ENCODE measurements around the gene CRYZL1. TPM values are rescaled to one million over a fixed set of nuclear protein-coding genes. Genes with fewer than 3 reads are reported as not detected.

Gene CRYZL1
- total and polyA plus RNA-seq, 7 experiments from 2014 or later: 33.0 to 75.5 (median 40.4) TPM

DNA sequence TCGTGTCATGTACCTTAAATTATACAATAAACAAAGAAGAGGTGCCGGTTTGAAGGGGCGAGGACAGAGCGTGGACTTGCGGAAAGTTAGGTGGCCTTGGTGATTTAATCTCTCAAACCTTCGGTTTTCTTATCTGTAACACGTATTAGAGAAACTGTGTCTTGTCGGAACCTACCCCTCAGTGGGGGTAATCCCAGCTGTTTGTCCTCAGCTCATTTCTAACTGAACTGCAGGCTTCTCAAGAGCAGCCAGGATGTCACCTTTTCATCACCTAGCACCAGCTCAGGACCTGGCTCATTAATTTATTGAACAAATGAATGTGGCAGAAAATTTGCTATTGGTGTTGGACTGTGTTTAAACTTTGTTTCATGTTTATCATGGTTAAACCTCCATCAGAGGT, 31.9 kb upstream of the CRYZL1 start:
- ATAC-seq: no peak
- CTCF ChIA-PET: no interaction called here

DNA sequence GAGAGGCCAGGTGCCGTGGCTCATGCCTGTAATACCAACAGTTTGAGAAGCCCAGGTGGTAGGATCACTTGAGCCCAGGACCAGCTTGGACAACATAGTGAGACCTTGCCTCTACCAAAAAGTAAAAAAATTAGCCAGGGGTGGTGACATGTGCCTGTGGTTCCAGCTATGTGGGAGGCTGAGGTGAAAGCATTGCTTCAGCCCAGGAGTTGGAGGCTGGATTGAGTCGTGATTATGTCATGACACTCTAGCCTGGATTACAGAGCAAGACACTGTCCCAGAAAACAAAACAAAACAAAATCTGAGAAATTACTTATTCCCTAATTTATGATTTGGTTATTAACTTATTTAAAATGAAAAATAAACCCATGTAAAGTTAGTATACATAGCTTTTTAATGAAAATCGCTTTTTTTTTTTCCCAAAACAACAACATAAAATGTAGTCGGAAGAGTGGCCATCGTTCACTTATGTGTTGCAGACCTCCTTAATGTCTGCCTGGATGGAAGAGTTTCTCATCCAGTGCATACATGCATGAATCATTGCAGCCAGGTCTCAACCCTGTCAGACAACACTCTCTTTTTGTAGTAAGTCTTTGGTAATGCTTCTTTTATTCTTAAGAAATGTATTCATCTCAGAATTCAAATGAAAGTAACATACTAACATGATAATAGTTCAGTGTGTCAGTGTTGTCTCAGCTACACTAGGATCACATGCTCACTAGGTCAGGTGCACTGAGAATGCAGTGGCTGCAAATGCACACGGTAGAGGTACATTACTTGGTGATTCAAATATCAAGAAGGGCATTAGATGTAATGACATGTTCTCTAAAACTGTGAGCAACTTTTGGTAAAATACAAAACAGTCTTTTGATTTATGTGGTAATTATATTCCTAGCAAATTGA, 28.8 kb upstream of the CRYZL1 start:
- DNase-seq (no peak), ATAC-seq (no peak)
- Histone ChIP-seq H3K4me1 (ENCODE audit: control insufficient read depth in 2 of 2, insufficient read depth in 2 of 2, low read length in 2 of 2) (no peaks in the 10 kb centered on the region), H3K27ac (ENCODE audit: low read depth, low read length) (no peak overlapping the region), H3K27me3 (ENCODE audit: control insufficient read depth in 2 of 2, insufficient read depth in 2 of 2, low read length in 2 of 2) (peaks cover 0 to 2% of the 10 kb centered on the region in 2 donors), H3K9me3 (ENCODE audit: control insufficient read depth in 2 of 3, low read length in 3 of 3) (no peaks in the 10 kb centered on the region), H3K4me3 (ENCODE audit: low read length) (no peak overlapping the region), H3K36me3 (ENCODE audit: control insufficient read depth in 2 of 3, insufficient read depth in 3 of 3, low read length in 3 of 3) (no peaks in the 10 kb centered on the region)
- Mint-ChIP-seq H3K4me1 (peaks cover 0 to 9% (median 0%) of the 10 kb centered on the region in 7 donors), H3K27ac (no peak overlapping the region), H3K27me3 (peaks cover 0 to 4% (median 3%) of the 10 kb centered on the region in 5 donors), H3K4me3 (no peak overlapping the region), H3K9me3 (no peaks in the 10 kb centered on the region), H3K36me3 (no peaks in the 10 kb centered on the region)
- POLR2A ChIA-PET: no interaction called here
- CTCF ChIA-PET: no interaction called here
- intact Hi-C loops (cut with micrococcal nuclease): no loop called here

More for the DNA sequence above, 31.9 kb upstream of the CRYZL1 start:
- Mint-ChIP-seq H3K9me3 (peaks cover 0 to 2% (median 0%) of the 10 kb centered on the region in 11 donors), H3K27ac (no peak overlapping the region), H3K36me3 (no peaks in the 10 kb centered on the region), H3K4me1 (peaks cover 0 to 2% (median 0%) of the 10 kb centered on the region in 7 donors), H3K4me3 (no peak overlapping the region), H3K27me3 (peaks cover 0 to 4% (median 3%) of the 10 kb centered on the region in 5 donors)
- POLR2A ChIA-PET: no interaction called here
- Histone ChIP-seq H3K4me1 (ENCODE audit: control insufficient read depth in 2 of 2, insufficient read depth in 2 of 2, low read length in 2 of 2) (no peaks in the 10 kb centered on the region), H3K9me3 (ENCODE audit: control insufficient read depth in 2 of 3, low read length in 3 of 3) (no peaks in the 10 kb centered on the region), H3K27me3 (ENCODE audit: control insufficient read depth in 2 of 2, insufficient read depth in 2 of 2, low read length in 2 of 2) (no peaks in the 10 kb centered on the region), H3K27ac (ENCODE audit: low read depth, low read length) (no peak overlapping the region), H3K36me3 (ENCODE audit: control insufficient read depth in 2 of 3, insufficient read depth in 3 of 3, low read length in 3 of 3) (no peaks in the 10 kb centered on the region), H3K4me3 (ENCODE audit: low read length) (no peak overlapping the region)
- DNase-seq: no peak
- intact Hi-C loops (cut with micrococcal nuclease): no loop called here

DNA sequence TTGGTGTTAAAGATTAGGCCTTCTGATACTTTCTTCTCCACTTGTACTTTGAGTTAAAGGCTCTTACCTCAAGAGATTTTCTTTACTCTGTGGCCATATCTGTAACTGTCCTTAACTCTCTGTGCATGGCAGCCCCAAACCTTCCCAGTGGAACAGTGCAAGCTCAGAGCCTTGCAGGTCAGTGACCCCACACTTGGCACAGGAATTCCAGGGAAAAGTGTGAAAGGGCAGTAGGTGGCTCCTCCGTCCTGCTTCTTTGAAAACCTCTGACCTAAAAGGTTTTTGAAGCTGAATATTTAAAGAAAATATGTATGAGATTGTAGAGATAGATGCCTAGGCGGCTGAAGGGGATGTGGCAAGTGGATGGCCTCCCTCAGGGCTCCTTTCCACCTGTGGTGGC, 27.1 kb upstream of the CRYZL1 start:
- ATAC-seq (no peak), DNase-seq (no peak)
- no peaks in the 10 kb centered on the region for H3K9me3 ChIP-seq (ENCODE audit: control insufficient read depth in 2 of 3, low read length in 3 of 3)
- intact Hi-C loops (cut with micrococcal nuclease): no loop called here
- no peak overlapping the region for H3K27ac ChIP-seq (ENCODE audit: low read depth, low read length)
- H3K4me3 ChIP-seq (ENCODE audit: low read length): no peak overlapping the region
- H3K4me1 ChIP-seq (ENCODE audit: control insufficient read depth in 2 of 2, insufficient read depth in 2 of 2, low read length in 2 of 2): no peaks in the 10 kb centered on the region
- H3K36me3 ChIP-seq (ENCODE audit: control insufficient read depth in 2 of 3, insufficient read depth in 3 of 3, low read length in 3 of 3): no peaks in the 10 kb centered on the region
- no peak overlapping the region for H3K27ac Mint-ChIP-seq
- H3K9me3 Mint-ChIP-seq: no peaks in the 10 kb centered on the region
- peaks cover 0 to 9% (median 0%) of the 10 kb centered on the region in 7 donors for H3K4me1 Mint-ChIP-seq
- peaks cover 0 to 4% (median 3%) of the 10 kb centered on the region in 5 donors for H3K27me3 Mint-ChIP-seq
- peaks cover 0 to 2% of the 10 kb centered on the region in 2 donors for H3K27me3 ChIP-seq (ENCODE audit: control insufficient read depth in 2 of 2, insufficient read depth in 2 of 2, low read length in 2 of 2)
- ChIA-PET CTCF (no interaction called here), POLR2A (interaction anchor here (0.6 kb wide), 1 partner anchor 112 kb away, joined by 3 read pairs; no protein-coding TSS in a partner anchor)
- no peak overlapping the region for H3K4me3 Mint-ChIP-seq
- H3K36me3 Mint-ChIP-seq: no peaks in the 10 kb centered on the region

DNA sequence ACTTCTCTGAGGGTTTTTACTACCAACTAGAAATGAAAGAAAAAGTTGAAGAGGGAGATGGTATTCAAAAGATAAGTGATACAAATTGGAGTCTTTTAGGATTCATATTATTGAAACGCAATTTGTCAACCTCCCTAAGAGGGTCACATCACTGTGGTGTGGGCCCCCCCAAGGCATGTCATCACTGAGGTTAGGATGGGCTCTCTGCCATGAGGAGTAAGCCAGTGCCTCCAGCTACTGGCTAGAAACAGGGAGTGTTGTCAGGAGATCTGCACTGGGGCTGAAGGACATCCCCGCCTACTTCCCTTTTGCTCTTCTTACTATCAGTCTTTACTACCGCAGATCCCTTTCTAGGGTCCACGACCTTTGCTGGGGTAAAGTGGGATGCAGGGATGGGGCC, 26.6 kb upstream of the CRYZL1 start:
- Mint-ChIP-seq H3K4me1 (peaks cover 0 to 9% (median 0%) of the 10 kb centered on the region in 7 donors), H3K36me3 (no peaks in the 10 kb centered on the region), H3K9me3 (no peaks in the 10 kb centered on the region), H3K4me3 (no peak overlapping the region), H3K27ac (peak overlapping the region in 1 of 9 donors; percentile 23), H3K27me3 (peaks cover 0 to 4% (median 3%) of the 10 kb centered on the region in 5 donors)
- Histone ChIP-seq H3K27me3 (ENCODE audit: control insufficient read depth in 2 of 2, insufficient read depth in 2 of 2, low read length in 2 of 2) (peaks cover 0 to 2% of the 10 kb centered on the region in 2 donors), H3K27ac (ENCODE audit: low read depth, low read length) (no peak overlapping the region), H3K4me3 (ENCODE audit: low read length) (no peak overlapping the region), H3K4me1 (ENCODE audit: control insufficient read depth in 2 of 2, insufficient read depth in 2 of 2, low read length in 2 of 2) (no peaks in the 10 kb centered on the region), H3K9me3 (ENCODE audit: control insufficient read depth in 2 of 3, low read length in 3 of 3) (no peaks in the 10 kb centered on the region), H3K36me3 (ENCODE audit: control insufficient read depth in 2 of 3, insufficient read depth in 3 of 3, low read length in 3 of 3) (no peaks in the 10 kb centered on the region)
- POLR2A ChIA-PET: no interaction called here
- ATAC-seq (no peak), DNase-seq (no peak)
- CTCF ChIA-PET: no interaction called here
- intact Hi-C loops (cut with micrococcal nuclease): no loop called here

DNA sequence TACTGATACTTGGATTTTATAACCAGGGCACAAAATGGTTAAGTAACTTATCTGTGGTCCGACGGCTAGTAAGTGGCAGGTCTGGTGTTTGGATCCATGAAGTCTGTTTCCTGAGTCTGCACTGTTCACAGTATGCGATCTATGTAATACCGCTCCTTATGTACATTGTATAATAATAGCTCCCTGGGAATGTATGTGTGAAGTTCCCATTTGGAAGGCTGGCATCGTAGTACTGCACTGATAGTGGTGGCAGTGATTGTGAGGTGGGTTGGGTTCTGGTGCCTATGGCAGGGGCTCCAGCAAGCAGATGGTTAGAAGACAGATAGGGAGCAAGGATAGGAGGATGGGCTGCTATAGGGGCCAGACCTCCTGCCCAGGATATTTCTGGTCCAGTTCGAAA, 26.1 kb upstream of the CRYZL1 start:
- CTCF ChIA-PET: no interaction called here
- intact Hi-C loops (cut with micrococcal nuclease): no loop called here
- DNase-seq (no peak), ATAC-seq (no peak)
- Mint-ChIP-seq H3K27me3 (peaks cover 0 to 4% (median 3%) of the 10 kb centered on the region in 5 donors), H3K36me3 (no peaks in the 10 kb centered on the region), H3K9me3 (no peaks in the 10 kb centered on the region), H3K27ac (no peak overlapping the region), H3K4me1 (peaks cover 0 to 9% (median 0%) of the 10 kb centered on the region in 7 donors), H3K4me3 (no peak overlapping the region)
- POLR2A ChIA-PET: no interaction called here
- Histone ChIP-seq H3K4me1 (ENCODE audit: control insufficient read depth in 2 of 2, insufficient read depth in 2 of 2, low read length in 2 of 2) (no peaks in the 10 kb centered on the region), H3K27ac (ENCODE audit: low read depth, low read length) (no peak overlapping the region), H3K36me3 (ENCODE audit: control insufficient read depth in 2 of 3, insufficient read depth in 3 of 3, low read length in 3 of 3) (no peaks in the 10 kb centered on the region), H3K4me3 (ENCODE audit: low read length) (no peak overlapping the region), H3K27me3 (ENCODE audit: control insufficient read depth in 2 of 2, insufficient read depth in 2 of 2, low read length in 2 of 2) (peaks cover 0 to 2% of the 10 kb centered on the region in 2 donors), H3K9me3 (ENCODE audit: control insufficient read depth in 2 of 3, low read length in 3 of 3) (no peaks in the 10 kb centered on the region)

DNA sequence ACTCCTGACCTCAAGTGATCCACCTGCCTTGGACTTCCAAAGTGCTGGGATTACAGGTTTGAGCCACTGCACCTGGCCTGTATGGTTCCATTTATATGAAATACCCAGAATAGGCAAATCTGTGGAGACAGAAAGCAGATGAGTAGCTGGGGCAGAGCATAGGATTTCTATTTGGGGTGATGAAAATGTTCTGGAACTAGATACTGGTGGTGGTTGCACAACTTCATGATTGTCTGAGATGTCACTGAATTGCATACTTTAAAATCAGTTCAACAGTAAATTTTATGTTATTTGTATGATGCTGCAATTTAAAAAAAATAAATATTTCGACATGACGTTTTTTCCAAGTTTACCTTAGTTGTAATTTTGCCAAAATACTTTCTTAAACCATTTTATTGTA, 24.6 kb upstream of the CRYZL1 start:
- Histone ChIP-seq H3K4me3 (ENCODE audit: low read length) (no peak overlapping the region), H3K36me3 (ENCODE audit: control insufficient read depth in 2 of 3, insufficient read depth in 3 of 3, low read length in 3 of 3) (no peaks in the 10 kb centered on the region), H3K27me3 (ENCODE audit: control insufficient read depth in 2 of 2, insufficient read depth in 2 of 2, low read length in 2 of 2) (peaks cover 0 to 2% of the 10 kb centered on the region in 2 donors), H3K27ac (ENCODE audit: low read depth, low read length) (no peak overlapping the region), H3K9me3 (ENCODE audit: control insufficient read depth in 2 of 3, low read length in 3 of 3) (no peaks in the 10 kb centered on the region), H3K4me1 (ENCODE audit: control insufficient read depth in 2 of 2, insufficient read depth in 2 of 2, low read length in 2 of 2) (no peaks in the 10 kb centered on the region)
- DNase-seq: no peak
- intact Hi-C loops (cut with micrococcal nuclease): no loop called here
- peaks cover 0 to 4% (median 0%) of the 10 kb centered on the region in 5 donors for H3K27me3 Mint-ChIP-seq
- no peak for ATAC-seq
- POLR2A ChIA-PET: no interaction called here
- CTCF ChIA-PET: interaction anchor here (0.7 kb wide), 1 partner anchor 1472 kb away, joined by 3 read pairs; no protein-coding TSS in a partner anchor
- no peak overlapping the region for H3K4me3 Mint-ChIP-seq
- H3K27ac Mint-ChIP-seq: no peak overlapping the region
- peaks cover 0 to 5% (median 2%) of the 10 kb centered on the region in 11 donors for H3K9me3 Mint-ChIP-seq
- H3K36me3 Mint-ChIP-seq: peaks cover 0 to 5% (median 0%) of the 10 kb centered on the region in 5 donors
- peaks cover 0 to 9% (median 0%) of the 10 kb centered on the region in 7 donors for H3K4me1 Mint-ChIP-seq

Measured in naive thymus-derived CD4-positive, alpha-beta T cell (primary cell).